Mesenteric fat pad (tissue), 1 donor: Measurements from ENCODE around the gene TMPRSS6. TPM values are rescaled to one million over a fixed set of nuclear protein-coding genes. Genes with fewer than 3 reads are reported as not detected.

Experiments used
- DNase-seq: peaks from one replicate; pipeline ENCODE4 v3.0.0-alpha.2; 2020; ENCODE audit warnings: low spot score
- long read RNA-seq: library from polyadenylated mRNA; unstranded; transcript quantifications from one replicate; pipeline ENCODE4 v2.0.0, GENCODE V29; 2020
- total RNA-seq: library from RNA; stranded (reverse); fragmentation: NEBNext Ultra II Directional; extraction: Animal tissue kit (Norgen Biotek cat#: 25700); gene quantifications from one replicate; pipeline ENCODE4 v1.2.1, GENCODE V29; 2021
- donor health status: DM: yes; HTN: yes; CAD: no.

Gene TMPRSS6
- not detected for total RNA-seq
- long read RNA-seq: 0 reads

DNA sequence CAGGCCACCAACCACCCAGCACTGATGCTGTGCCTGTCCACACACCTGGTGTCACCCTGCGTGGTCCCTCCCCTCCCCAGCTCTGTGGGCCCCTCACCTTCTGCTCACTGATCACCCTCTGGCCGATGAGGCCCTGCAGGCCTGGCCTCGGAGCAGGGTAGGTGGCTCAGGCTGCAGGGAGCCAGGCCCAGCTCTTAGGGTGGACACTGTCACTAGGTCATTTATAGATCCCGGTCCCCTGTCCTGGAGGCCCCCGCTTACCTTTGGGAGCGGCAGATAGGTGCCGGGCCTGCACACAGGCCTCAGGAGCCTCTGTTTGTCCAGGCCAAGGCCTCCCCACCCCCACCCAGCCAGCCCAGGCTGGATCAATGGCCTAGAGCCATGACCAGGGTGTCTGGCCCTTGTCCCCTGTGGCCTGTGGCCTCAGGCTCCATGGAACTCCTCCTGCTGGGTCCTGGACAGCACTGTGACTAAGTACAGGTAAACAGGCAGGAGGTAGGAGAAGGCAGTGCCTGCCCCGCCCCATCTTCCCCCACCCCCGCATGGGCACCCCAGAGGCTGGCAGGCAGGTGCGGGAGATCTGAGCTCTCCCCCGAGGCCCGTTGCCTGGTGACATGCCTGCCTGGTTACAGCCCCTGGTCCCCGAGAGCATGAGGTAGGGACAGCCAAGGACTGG, at the start of gene TMPRSS6:
TMPRSS6 (minus strand) TSS at position 472 of the 676 bp plus-strand sequence. CDS start 6,296 bp downstream, outside the sequence.
- DNase-seq: no peak

GRCh38 chr22:37158963-37159290, 49.4 kb upstream of the TMPRSS6 start:
- no peak for DNase-seq

DNA sequence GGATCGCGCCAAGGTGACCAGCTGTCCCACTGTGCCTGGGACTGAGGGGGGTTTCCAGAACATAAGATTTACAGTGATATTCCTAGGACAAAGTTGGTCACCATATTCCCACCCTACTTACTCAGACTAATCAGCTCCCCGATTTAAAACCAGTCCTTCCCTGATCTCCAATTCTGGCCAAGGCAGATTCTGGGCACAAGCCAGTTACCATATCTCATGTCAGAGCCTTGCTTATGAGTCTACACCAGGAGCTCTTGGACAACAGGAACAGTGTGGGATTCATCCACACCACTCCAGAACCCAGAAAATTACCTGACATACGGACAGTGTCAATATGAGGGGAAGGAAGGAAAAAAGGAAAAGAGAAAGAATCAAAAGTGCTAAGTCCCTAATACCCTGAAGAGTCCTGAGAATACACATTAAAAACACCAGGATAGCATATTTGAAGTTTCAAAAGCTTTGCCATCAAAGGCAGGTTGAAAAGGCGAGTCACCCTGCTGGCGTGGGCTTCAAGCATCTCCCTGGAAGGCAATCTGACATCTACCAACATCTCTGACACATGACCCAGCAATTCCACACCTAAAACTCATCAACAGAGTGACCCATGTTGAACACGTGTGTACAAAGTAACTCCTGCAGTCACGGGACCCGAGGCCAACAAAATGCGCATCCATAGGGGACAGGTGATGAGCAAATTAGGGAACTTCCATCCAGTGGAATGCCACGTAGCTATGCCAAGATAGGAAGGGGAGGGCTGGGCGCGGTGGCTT, 48.2 kb upstream of the TMPRSS6 start:
- DNase-seq: no peak

DNA sequence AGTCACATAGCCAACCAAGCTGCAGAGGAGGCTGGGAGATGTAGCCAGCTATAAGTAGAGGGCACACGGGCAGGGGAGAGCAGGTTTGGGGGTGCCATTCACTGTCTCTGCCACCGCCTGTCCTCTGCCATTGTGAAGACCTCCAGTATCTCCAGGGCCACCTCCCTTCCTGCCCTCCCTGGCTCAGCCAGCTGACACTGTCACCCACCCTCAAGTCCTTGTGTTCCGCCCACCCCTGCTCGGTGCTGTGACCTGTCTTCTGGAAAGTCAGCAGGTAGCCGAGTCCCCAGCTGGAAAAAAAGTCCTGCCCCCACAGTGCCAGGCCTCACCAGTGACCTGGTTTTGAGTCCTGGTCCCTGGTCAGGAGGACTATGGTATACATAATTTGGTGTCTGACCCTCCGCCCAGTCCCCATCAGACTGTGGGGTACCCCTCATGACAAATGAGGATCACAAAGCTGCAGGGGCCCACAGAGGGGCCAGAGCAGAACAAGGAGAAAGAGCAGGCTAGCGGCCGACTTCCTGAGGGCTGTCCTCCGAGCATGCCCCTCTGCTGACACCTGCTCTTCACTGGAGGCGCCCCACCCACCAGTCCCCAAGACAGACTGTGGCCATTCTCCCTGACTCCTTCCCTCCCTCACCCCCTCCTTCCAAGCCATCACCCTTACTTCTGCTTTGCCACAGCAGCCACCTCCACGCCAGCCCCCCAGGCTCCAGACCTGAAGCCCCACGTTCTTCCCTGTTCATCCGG, 47.3 kb upstream of the TMPRSS6 start:
- DNase-seq: no peak

DNA sequence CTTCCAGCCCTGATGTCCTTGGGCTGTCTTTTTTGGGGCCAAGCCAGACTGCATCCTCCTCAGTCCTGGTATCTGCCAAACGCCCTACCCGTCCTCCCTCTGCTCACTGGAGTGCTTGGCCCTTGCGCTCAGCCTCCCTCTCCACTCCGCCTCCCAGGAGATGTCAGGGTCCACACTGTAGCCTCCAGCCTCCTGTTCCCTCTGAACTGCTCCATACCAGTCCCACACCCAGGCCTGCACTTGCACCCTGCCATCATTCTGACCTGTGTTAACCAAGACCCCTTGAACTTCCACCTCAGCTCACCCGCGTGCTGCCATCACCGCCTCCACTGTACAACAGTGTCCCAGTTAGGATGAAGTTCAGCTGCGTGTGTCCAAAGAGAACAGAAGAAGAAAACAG, 46.5 kb upstream of the TMPRSS6 start:
- DNase-seq: no peak

GRCh38 chr22:37154925-37155712, 45.6 kb upstream of the TMPRSS6 start:
- DNase-seq: no peak

DNA sequence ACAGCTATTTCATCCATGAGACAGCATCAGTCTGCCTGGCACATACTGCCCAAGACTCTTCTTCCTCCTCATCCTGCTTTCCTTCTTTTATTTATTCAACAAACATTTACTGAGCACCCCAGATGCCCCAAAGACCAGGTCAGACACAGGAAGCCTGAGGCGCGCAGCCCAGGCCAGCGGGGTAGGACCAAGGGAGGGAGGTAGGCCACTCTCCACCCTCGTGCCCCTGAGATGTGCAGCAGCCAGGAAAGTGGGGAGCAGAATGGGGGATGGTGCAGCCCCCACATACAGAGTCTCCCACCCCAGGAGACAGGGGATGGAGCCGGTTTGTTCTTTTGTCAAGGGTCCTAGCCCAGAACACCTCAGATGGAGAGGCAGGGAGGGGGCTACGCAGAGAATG, 44.4 kb upstream of the TMPRSS6 start:
- DNase-seq: no peak

- no peak for DNase-seq
Observed at GRCh38 chr22:37151401-37151800, 41.9 kb upstream of the TMPRSS6 start.

DNA sequence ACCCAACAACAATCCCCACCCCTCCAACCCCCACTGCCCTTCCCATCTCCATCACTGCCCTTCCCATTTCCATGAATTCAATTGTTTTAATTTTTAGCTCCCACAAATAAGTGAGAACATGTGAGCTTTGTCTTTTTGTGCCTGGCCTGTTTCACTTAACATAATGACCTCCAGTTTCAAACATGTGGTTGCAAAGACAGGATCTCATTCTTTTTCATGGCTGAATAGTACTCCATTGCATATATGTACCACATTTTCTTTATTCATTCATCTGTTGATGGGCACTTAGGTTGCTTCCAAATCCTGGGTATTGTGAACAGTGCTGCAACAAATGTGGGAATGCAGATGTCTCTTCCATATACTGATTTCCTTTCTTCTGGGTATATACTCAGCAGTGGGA, 41.2 kb upstream of the TMPRSS6 start:
- DNase-seq: no peak

DNA sequence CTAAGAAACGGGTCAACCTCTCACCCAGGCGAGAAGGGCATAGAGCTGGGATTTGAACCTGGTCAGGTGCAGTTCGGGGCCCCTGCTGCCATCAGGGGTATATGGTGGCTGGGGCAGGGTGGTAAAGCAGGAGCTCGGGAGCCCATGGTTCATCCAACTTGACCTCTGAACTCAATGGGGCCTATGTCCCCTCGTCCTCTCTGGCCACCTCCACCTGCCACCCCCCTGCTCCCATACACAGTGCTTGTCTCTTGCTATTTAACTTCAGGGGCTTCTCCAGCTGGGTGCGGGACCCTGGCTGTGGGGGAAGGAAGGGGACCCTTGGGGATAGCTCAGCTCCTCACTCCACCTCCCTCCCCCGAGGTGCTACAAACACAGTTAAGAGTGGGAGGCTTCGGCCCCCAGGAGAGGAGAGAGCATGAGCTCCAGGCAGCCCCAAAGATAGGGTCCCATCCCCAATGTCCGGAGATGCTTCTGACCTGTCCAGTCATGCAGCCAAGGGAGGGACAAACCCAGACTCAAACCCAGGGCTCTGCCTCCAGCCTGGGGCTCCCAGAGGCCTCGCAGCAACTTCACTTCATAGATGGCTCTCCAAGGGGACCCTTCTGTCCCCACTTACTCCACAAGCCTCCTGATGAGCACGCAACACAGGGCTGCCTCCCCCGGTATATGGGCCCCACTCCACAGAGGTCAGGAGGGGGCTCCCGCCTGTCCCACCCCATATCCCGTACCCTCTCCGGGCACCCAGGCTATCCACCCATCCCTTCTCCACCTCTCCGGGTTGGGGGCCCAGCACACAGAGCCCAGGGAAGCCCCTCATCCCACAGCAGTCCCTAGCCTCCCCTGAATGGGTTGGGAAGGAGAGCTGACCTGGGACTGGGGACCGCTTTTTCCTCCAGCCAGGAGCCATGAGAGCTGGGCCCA, 39.5 kb upstream of the TMPRSS6 start:
- no peak for DNase-seq

GRCh38 chr22:37148031-37148651, 38.6 kb upstream of the TMPRSS6 start:
- no peak for DNase-seq

GRCh38 chr22:37147186-37147990, 37.9 kb upstream of the TMPRSS6 start:
- no peak for DNase-seq

DNA sequence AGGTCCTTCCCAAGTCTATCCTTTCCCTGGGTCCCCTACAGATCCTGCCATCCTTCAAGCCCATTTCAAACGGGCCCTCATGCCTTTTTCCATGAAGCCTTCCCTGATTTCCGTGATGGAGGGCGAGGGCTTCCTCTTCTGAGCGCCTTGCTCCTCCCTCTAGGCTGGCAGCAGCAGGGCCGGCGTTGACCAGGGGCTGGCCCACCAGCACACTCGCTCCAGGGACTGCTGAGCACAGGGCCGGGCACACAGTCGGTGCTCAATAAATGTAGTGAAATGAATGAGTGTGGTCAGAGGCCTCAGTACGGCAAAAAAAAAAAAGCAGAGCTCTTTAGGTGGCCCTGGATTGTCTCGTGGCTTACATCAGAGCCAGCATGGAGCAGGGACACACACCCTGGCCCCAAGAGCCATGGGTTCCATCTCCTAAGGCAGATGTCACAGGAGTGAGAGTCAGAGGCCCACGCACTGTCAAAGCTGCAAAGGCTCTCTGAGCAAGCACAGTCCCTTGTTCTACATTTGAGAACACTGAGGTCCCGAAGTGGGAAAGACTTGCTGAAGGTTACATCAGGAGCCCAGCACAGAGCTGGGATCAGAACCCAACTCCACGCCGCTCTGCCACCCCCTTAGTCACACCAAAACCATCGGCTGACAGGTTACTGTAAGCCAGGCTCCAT, 37.1 kb upstream of the TMPRSS6 start:
- no peak for DNase-seq

DNA sequence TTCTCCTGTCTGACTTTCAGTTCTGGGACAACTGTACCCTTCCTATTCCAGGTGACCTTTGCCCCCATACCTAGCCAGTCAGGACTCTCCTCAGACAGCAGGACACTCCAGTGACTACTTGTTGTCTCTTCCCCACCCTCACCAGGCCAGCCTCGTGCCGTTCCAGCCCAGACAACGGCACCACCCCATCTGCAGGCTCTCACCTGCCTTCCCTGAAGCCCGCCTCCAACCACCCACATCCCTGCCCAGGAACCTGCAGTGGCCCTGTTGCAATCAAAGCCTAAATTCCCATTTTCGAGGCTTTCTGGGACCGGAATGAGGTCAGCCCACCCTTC, 36.5 kb upstream of the TMPRSS6 start:
- no peak for DNase-seq

DNA sequence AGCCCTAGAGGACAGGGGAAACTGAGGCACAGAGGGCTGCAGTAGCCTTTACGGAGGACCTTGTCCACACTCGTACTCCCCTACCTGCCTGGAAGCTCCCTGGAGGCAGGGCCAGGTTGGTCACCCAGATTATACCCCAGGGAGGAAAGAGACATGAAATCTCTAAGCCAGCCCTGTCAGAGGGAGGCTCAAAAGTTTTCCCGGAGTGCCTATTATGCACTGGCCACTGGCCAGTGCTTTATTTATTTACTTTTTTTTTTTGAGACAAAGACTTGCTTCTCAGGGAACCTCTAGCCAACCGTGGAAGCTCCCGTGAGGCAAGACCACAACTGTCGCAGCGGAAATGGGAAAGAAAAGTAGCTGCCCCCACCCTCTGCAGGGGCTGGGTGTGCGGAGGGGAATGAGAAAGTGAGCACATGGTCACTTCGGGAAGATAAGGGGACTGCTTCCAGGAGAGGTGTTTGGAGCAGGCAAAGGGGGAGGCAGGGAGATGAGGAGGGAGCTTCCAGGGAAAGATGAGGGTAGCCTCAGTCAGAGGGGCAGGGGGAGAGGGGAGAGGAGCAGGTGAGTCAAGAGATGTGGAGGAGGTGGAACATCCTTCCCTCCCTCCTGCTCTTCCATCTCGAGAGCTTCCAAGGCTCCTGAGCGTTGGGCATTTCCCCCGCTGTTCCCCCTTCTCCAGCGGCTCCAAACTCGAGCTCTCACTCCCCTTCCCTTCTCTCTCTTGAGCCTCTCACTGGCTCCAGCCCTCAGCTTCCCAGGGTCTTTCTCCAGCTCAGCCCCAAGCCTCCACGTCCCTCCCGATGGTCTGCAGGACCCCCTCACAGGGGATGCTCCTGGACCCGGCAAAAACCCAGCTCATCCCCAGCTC, 35.9 kb upstream of the TMPRSS6 start:
- no peak for DNase-seq

DNA sequence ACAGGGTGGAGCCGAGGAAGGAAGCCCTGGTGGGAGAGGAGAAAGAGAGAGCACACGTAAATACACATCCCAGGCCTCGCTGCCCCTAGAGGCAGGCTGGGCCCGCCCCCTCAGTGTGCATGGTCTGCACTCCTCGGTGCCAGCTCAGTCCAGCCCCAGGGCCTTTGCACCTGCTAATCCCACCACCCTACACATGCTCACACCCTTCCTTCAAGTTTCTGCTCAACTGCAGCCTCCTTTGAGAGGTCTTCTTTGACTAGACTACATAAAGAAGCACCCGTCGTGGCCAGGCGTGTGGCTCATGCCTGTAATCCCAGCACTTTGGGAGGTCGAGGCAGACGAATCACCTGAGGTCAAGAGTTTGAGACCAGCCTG, 34.7 kb upstream of the TMPRSS6 start:
- DNase-seq: no peak

GRCh38 chr22:37141971-37142370, 32.5 kb upstream of the TMPRSS6 start:
- DNase-seq: no peak

DNA sequence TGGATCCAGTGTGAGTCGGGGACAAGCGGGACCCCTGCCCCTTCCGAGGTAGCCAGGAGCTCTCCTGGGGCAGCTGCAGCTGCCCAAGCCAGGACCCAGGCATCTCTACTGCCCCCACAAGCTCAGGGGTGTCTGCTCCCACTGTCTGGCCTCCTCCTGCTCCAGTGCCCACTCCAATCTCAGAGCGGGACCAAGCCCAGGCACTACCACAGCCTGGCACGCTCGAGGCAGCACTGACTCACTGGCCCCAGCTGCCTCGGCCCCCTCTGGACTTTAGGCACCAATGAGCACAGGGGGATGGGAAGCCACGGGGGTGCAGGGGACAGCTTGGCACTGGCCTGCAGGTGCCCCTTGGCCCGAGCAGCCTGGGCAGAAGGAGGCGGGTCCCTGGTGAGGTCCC, 32.0 kb upstream of the TMPRSS6 start:
- DNase-seq: no peak
